ENCODE results near the gene AUH. TPM values are rescaled to one million over a fixed set of nuclear protein-coding genes. Genes with fewer than 3 reads are reported as not detected.
"Not testable (repeated sequence)": the region's sequence is repeated elsewhere in the genome, so short reads cannot be mapped to it uniquely, and the experiment has no call there.

The AUH gene, protein sequence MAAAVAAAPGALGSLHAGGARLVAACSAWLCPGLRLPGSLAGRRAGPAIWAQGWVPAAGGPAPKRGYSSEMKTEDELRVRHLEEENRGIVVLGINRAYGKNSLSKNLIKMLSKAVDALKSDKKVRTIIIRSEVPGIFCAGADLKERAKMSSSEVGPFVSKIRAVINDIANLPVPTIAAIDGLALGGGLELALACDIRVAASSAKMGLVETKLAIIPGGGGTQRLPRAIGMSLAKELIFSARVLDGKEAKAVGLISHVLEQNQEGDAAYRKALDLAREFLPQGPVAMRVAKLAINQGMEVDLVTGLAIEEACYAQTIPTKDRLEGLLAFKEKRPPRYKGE
- 15.0 TPM for polyA plus RNA-seq (ENCODE audit: insufficient read length)

DNA sequence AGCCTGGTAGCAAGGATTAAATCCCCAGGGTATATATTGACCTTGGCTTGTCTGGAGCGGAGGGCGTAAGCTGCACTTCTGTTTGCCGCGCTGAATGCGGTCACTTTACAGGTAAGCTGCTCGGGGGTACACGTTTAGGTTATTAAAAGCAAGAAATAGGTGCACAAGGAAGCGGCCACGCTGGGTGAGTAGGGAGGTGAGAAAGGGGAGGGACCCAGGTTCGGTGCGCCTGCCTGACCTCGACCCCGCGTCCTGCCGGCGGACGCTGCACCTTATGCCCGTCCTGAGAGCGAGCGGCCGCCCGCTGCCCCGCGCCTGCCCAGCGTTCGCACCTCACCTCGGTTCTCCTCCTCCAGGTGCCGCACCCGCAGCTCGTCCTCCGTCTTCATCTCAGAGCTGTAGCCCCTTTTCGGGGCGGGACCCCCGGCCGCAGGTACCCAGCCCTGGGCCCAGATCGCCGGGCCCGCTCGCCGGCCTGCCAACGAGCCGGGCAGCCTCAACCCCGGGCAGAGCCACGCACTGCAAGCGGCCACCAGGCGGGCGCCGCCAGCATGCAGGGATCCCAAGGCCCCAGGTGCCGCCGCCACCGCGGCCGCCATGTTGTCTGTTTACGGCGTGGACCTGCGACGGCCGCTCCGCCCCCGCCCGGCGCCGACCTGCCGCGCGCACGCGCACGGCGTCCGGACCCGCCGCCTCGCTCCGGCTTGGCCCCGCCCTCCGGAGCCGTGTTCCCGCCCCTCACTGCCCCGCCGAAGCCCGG is at the start of gene AUH:
Gene AUH, minus strand, starts transcription at position 628 of the 760 bp plus-strand sequence. Its CDS starts 29 bp downstream, at position 599.
- DNase-seq (ENCODE audit: low read depth): peak; percentile 56

DNA sequence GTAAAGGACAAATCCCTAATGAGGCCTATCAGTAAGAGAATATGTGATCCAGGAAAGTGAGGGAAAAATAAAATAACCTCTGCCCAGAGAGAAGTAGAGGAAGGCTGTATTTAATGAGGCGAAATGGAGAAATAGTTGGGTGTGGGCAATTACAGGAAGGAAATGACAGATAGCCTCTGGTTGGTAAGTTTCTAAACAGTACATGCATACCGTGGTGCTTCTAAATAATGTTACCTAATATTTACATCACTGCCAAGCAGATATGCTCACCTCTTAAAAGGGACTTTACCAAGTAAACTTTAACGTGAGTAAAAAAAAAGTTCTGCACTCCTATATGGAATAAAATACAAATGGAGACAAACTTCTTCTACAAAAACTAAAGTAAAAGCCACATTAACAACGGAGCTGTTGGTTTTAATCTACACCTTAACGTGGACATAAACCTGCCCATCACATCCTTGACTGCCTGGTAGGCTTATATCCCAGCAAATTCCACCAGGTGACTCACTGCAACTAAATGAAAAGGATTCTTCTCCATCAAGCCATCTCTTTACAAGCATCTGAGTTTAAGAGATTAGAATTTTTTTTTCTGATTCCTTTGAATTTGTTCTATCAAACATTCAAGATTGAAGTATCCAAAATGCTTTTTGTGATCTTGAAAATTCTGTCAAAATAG is 49.5 kb upstream of the AUH start:
- no peak for DNase-seq (ENCODE audit: low read depth)

DNA sequence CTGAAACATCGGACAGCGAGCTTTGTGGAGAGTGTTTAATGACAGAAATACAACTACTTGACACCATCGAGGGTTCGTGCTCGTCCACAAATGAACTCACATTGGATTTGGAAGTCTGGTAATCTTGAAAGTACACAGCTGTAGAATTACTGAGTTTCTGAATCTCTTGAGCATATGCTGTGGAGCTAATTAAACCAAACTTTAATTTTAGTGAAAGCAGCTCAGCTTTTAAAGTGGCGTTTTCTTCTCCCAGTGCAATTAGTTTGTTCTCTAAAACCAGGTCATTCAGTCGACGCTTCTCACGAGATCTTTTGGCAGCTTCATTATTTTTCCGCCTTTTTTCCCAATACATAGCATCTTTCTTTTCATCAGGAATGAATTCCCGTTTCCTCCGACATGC is 48.4 kb upstream of the AUH start:
- DNase-seq (ENCODE audit: low read depth): no peak

DNA sequence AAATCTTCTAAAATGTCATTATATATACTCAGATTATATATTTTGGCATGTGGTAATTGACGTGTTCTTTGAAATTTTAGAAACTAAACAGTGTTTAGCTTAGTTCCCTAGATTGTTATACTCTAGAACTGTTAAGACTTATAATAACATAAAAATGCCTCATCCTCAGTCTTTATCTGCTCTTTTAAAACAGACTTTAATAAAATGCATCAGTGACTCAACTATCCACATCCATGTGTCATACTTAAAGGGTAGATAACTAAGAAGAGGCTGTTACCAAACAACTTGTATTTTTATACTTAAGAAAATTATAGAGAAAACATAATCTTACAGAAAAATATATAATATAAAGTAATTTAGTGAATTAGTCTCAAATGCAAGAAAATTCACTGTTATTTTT is 46.8 kb upstream of the AUH start:
- DNase-seq (ENCODE audit: low read depth): no peak

DNA sequence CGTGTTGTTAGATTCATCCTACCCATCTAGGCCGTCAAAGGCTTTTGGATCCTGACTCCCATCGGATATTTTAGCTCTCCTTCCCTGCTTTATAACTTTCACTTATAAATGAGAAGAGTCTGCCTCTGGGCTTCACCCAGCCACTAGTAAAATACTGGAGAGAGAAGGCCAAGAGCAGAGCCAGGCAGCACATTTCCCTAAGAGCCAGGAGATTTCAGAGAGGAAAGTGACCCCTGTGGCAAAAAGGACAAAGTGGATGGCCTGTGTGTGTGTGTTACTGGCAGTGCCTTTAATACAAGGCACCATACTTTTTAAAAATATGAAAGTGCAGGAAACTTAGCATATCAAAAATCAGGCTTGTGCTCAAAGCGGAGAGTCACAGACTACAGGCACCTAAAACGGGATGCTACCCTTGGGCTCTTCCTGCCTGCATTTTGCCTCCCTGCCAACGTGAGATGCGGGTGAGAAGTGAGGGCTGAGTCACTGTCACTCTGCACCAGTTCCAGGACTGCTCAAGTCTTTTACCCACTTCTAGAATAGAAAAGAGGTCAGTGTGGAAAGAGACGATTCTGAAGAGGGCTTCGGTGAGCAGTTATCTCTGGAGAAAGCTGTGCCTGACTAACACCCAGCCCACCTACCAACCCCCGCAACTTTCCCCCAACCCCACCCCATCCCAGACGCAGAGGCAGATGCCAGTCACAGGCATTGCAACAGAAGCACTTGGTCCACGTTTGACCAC is 46.0 kb upstream of the AUH start:
- DNase-seq (ENCODE audit: low read depth): no peak

DNA sequence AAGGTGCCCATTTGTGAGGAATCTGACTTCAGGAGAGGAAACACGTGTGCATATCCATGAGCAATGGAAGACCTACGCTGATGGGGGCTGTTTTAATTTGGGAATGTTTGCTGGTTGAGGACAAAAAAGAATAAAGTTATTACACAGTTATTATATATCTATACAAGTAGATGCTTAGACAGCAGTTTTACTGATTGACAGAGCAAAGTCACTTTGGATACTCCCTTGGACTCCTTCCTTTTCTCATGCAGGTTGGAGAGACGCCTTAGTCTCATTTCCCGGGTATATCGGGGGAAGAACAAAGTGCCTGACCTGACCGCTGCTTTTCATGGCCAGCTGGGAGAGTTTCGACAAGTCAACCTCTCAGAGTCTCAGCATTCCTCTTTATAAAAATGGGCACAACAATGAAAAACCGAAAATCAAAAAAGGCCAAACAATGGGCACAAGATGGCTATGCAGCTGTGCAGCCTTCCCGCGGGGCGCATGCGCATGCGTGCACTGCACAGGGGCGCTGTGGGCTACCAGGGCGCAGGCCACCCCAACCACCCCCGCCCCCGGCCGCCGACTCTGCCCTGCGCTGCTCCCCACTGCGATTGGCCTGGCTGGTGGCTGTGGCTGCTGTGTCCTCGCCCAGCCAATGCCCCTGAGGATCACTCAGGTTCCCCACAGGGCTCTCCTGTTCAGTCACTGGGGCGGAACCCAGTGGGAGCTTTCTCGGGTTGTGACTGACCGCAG is 43.8 kb upstream of the AUH start:
- DNase-seq (ENCODE audit: low read depth): no peak

DNA sequence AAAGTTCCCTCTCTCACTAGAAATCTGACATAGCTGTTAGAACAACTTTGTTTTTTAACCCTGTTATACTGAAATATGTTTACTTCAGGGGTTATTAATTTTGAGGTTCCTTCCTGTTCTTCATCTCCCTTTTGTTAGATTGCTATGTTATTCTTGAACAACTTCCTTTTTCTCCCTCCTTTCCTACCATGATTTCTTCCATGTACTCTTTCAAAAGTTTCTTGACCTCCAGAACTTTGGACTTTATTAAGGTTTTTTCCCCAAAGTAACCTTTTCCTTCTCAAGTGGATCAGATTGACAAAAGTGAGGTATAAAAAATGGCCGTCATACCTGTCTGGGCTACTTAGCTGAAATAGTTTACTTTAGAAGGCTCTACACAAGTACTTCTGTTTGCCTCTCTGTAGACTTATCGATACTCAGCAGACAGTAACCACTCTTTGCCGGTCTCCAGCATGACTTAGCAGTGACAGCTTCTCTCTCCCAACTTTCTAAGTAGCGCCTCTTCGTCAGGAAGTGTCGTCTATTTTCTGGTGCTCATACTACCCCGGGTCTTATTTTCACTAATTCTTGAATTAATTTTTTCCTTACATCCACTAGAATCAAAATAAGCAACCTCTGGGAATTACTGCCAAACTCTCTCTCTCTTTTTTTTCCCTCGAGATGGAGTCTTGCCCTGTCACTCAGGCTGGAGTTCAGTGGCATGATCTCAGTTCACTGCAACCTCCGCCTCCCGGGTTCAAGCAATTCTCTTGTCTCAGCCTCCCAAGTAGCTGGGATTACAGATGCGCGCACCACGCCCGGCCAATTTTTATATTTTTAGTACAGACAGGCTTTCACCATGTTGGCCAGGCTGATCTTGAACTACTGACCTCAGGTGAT is 42.2 kb upstream of the AUH start:
- no peak for DNase-seq (ENCODE audit: low read depth)

DNA sequence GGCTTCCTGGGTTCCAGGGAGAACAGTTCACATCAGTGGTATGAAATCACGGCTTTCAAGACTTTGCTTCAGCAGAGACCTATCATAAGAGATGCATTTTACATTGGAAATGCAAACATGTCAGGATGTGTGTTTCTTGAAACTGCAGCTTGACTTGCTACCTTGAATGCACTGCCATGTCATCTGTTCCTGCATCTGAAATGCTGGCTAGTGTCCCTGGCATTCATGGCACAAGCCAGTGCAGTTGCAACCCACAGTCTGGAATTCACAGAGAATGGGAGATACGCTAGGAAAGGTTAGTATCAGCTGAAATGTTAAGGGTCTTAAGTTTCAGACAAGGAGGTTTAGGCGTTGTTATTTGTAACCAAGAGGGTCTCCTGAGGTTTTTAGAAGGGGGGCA is 37.2 kb upstream of the AUH start:
- DNase-seq (ENCODE audit: low read depth): no peak

DNA sequence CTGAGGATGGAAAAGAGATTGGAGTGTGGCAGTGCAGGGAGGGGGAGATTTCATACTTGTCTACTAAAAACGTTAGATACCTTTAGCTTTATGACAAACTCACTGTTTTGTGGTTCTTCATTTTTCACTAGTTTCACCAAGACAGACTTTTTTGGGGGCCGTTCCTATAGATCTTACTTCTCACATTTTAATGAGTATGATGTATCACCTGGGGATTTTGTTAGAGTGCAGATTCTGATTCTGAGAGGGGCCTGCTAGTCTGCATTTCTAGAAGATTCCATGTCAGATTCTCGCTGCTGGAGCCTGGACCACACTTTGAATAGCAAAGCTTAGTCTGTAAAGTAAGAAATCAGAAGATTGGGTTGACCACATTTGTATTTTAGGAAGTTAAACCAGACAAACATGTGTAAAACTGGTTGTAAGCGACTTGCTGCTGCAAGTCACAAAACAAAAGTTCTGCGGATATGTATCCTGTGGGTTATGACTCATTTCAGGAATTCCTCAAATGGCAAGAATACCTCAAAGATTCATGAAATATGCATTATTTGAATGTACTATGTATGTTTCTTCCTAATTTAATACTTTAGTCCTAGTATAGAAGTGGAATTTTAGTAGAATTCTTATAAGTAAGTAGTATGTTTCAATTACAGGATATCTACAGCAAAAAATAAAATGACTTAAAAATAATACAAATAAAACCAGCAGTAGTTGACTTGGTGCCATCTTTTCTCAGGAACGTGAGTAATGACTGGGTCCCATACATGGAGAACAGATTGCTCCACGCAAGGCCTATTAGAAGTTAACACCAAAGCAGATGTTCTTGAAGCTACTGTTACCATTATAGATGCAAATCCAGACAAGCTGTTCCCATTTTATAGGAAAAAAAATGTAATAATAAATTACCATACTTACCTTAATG is 34.1 kb upstream of the AUH start:
- DNase-seq (ENCODE audit: low read depth): no peak

DNA sequence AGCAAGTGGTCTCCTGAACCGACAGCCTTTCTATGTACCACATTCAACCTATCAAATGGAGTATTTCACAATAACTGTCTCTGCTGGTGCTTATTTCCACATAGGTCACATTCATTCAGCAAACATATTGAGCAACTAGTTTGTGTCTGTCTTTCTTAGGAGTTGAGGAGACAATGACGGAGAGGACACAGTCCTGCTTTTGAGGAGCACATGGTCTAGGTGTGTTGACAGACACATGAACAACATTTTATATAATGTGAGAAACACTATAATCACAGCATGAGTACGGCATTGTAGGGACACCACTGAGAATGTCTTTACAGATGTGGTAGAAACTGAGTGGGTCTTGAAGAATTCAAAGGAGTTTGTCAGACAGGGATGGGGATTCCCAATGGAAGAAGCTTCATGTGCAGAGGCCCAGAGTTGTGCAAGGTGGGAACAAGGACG is 33.4 kb upstream of the AUH start:
- no peak for DNase-seq (ENCODE audit: low read depth)

DNA sequence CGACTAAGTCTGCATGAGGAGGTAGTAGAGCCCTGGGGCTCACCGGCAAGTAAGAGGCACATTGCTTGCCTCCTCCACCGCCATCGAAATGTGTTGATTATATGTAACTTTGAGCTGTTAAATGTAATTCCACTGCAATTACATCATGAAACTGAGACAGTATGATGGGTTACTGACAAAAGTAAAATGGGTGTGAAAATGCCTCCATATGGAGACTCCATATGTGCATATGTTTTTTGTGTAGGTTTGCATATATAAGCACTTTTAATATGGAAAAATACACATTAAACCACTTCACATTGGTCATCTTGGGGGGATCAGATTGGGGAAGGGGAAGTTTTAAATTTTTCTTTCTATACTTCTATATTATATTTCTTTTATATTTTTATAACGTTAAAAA is 32.1 kb upstream of the AUH start:
- DNase-seq (ENCODE audit: low read depth): no peak

DNA sequence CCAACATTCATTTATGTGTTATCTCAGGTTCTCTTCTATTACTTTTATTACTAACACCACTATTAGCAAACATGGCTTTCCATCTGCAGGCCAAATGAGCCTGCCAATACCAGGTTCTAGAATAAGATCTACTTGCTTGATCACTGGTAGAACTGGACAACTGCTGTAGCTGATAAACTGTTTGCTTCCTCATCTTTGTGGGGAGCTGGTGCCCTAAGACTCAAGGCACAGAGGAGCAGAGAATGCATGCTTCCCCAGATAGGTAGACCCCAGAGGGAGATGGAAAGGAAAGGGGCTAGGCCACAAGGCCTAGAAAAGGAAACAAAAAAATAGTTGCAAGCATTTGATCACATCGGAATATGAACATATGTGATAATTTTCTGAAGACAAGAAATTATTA is 30.7 kb upstream of the AUH start:
- no peak for DNase-seq (ENCODE audit: low read depth)

DNA sequence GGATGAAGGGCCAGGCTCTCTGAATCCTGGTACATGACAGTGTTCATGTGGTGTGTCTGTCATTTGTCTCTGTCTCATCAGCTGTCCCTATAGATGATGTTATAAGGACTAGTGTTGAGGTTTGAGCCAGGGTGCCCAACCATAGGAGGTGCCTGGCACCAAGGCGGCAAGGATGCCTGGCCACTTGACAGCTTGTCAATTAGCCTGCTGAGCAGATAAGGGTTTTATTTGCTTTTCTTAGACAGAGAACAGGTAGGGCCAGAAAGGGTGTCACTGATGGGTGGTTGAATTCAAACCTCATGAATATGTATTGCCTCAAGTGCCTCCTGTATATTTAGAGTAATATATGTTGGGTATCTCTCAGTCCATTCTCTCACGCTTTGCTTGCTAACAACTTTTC is 30.1 kb upstream of the AUH start:
- DNase-seq (ENCODE audit: low read depth): no peak

DNA sequence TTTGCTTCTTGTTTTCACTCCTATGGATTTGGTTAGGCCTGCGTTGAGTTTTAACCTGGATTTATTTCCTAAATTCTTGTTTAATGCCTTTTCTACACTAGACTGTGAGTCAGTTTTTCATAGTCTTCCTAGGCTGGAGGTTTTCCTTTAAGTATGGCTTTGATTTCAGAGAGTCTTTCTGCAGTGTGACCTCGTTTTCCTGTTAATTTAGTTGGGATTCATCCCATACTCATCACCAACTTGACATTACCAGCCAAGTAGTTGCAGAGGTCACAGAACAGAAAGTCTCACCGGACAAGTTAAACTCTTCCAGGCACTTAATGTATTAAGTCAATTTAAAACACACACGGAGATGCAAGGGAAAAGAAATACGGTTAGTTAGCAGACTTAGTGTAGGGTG is 29.7 kb upstream of the AUH start:
- DNase-seq (ENCODE audit: low read depth): no peak

DNA sequence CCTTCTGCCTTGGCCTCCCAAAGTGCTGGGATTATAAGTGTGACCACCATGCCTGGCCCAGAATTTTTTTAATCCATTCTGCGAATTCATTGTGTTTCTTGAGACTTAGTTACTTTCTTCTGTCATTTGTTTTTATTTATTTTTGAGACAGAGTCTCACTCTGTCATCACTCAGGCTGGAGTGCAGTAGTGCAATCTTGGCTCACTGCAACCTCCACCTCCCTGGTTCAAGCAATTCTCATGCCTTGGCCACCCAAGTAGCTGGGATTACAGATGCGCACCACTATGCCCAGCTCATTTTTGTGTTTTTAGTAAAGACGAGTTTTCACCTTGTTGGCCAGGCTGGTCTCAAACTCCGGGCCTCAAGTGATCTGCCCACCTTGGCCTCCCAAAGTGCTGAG is 28.0 kb upstream of the AUH start:
- not testable (repeated sequence) for DNase-seq (ENCODE audit: low read depth)

DNA sequence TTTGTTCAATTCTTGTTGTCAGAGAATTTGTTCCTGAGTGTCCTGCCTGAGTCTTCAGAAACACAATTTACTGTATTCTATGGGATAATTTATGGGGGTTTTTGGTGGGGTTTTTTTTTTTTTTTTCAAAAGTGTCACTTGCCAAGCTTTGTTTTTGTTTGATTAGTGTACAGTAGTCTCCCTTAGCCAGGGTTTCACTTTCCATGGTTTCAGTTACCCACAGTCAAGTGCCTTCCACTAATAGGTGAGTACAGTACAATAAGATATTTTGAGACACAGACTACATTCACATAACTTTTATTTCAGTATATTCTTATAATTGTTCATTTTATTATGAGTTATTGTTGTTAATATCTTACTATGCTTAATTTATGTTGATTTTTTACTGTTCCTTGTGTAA is 25.0 kb upstream of the AUH start:
- no peak for DNase-seq (ENCODE audit: low read depth)

DNA sequence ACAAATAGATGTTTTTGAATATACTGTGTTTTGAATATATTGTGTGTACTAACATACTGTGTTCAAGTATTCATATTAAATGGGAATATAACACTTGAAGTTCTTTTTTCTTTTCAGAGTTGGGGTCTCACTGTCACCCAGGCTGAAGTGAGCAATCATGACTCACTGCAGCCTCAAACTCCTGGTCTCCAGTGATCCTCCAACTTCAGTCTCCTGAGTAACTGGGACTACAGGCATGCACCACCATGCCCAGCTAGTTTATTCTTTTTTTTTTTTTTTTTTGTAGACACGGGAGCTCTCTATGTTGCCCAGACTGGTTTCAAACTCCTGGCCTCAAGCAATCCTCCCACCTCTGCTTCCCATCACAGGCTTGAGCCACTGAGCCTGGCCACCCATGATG is 23.2 kb upstream of the AUH start:
- DNase-seq (ENCODE audit: low read depth): no peak

DNA sequence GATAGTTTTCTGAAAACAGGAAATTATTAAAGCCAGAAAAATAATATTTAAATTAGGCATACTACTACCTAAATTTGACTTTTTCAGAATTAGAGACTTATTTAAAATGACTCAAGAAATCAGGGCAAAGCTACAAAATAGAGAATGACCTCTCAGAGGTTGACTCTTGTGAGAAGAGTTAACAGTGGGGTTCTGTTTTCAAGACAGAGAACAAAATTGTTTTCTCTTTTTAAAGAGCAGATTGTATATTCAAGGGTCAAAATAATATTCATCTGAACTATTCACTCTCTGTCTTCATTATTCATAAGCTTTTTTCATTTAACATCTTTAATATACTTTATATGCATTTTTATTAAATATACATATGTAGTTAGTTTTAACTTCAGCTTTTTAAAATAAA is 21.9 kb upstream of the AUH start:
- DNase-seq (ENCODE audit: low read depth): no peak

DNA sequence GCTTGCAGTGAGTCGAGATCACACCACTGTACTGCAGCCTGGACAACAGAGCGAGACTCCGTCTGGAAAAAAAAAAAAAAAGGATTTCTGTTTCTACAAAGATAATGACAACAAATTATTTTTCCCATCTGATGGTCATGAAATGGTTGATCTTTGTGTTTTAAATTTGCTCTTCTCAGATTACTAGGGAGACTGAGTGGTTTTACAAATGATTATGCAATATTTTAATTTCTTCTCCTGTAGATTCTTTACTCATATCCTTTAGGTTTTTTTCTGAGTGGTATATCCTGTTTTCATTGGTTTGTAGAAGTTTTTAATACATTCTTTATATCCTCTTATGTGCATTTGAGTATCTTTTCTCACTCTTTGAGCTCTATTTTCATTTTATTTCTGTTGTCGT is 20.6 kb upstream of the AUH start:
- no peak for DNase-seq (ENCODE audit: low read depth)

Measured in forelimb muscle (tissue), 1 donor.